GM21367 (cell line): ENCODE results near the gene GMEB2.
"Not testable (repeated sequence)": the region's sequence is repeated elsewhere in the genome, so short reads cannot be mapped to it uniquely, and the experiment has no call there.

Source experiments
- ATAC-seq: cut with Tn5 transposase; IDR thresholded peaks from one replicate; pipeline ENCODE4 v1.9.1; 2021; ENCODE audit not compliant: unreplicated experiment

GMEB2 gene

DNA sequence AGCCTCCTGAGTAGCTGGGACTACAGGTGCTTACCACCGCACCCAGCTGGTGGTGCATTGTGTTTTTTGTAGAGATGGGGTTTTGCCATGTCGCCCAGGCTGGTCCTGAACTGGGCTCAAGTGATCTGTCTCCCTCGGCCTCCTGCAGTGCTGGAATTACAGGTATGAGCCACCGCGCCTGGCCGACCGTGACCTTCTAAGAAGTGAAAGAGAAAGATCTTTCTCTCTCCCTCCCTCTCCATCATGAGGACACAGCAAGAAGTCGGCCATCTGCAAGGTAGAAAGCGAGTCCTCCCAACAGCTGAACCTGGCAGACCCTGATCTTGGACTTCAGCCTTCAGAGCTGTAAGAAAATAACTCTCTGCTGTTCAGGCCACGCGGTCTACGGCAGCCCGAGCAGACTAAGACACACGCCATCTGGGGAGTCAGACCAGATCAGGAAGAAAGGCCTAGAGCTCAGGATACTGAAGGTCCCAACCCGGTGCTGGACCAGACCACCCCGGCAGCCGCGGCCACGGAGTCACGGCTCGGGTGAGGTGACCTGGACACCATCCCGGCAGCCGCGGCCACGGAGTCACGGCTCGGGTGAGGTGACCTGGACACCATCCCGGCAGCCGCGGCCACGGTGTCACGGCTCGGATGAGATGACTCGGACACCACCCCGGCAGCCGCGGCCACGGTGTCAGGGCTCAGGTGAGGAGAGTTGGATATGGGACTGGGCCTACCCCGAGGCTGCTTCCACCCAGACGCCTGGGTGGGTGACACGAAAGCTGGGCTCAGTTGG is 9.6 kb downstream of the GMEB2 start:
- ATAC-seq: no peak

DNA sequence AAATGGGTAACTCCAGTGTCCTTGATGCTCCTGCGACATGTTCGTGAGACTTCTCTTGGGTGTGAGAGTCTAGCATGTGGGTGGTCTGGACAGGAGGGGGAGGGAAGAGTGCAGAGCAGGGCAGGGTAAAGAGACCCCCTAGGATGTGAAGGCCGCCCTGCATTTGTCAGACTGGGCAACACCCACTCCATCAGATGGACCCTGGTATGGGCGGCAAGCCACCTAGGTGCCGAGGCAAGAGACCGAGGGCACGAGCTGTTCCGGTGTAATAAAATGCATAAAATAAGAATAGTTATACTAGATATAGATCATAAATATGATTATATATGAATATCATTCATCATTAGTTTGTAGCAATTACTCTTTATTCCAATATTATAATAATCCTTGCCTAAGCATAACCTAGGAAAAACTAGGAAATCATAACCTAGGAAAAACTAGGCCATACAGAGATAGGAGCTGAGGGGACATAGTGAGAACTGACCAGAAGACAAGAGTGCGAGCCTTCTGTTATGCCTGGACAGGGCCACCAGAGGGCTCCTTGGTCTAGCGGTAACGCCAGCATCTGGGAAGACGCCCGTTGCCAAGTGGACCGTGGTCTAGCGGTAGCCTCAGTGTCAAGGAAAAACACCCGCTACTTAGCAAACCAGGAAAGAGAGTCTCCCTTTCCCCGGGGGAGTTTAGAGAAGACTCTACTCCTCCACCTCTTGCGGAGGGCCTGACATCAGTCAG is 12.9 kb downstream of the GMEB2 start:
- ATAC-seq: not testable (repeated sequence)

- no peak for ATAC-seq
These were observed 14.5 kb downstream of the GMEB2 start for GRCh38 chr20:63612276-63612931.

DNA sequence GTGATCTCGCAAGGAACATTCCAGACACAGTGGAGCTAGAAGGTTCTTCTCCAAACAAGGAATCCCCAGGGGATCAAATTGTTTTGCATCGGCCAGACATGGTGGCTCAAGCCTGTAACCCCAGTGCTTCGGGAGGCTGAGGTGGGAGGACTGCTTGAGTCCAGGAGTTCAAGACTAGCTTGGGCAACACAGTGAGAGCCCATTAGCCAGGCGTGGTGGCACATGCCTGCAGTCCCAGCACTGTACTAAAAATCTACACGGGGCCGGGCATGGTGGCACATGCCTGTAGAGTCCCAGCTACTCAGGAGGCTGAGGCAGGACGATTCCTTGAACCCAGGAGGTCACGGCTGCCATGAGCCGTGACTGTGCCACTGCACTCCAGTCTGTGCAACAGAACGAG is 15.3 kb downstream of the GMEB2 start:
- no peak for ATAC-seq

DNA sequence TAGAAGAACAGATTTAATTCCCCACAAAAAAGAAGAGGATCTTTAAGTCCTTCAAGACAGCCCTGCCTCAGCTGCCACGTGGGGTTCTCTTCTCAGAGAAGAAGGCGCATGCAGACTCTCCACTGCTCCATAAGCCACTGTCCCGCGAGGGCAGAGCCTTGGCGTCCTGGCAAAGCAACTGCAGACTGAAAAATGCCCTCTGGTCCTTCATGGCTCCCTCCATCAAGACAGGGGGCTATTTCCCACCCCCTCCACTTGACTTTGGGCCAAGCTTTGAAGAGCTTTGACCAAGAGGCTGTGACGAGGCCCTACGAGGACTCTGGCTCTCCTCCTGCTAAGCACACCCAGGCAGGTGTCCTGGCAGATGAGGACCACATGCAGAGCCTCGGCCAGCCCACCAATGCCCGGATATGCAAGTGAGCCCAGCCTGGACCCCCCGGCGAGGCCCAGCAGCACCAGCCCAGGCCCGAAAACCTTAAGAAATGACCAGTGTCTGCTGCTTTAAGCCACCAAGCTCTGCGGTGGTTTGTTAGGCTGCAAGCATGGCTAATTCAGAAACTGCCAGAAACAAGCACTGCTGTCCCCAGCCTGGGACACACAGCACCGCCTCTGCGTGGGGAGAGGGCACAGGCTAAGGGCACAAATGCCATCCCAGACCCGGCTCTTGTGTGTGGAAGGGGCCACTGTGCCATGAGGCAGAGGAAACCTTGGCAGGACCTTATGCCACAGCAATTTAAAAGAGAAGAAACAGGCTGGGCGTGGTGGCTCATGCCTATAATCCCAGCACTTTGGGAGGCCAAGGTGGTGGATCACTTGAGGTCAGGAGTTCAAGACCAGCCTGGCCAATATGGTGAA is 16.1 kb downstream of the GMEB2 start:
- no peak for ATAC-seq

DNA sequence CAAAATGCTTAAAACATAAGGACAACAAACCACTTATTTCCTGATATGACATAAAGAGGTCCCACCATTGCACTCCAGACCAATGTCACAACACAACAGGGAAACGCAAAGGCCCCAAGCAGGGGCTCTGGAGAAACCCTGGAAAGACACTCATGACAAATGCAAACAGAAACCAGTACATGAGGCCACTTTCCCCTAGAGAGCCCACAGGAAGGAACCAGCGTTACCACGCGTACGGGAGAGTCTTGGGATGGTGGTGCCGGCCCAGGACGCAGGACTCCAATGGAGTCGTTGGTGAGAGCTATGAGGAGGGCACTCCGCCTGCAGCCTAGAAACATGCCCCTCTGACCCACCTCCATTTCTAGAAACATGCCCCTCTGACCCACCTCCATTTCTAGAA is 20.2 kb downstream of the GMEB2 start:
- ATAC-seq: no peak

DNA sequence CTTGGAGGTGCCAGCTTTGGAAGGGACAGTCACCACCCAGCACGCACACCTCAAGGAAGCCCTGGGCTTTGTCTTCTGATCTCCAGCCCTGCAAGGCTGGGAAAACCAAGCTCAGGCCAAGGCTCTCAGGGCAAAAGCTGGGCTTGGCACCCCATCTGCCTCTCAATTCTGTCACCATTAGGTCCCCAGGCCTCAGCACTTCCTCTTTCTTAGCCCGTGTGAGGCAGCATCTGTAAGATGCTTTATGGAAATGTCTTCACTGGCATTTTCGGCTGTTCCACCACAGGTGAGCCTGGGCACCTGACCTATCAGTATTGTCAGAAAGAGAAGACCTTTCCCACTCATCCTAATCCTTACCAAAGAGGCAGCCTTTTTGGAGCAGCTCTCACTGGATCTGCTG is 24.6 kb downstream of the GMEB2 start:
- no peak for ATAC-seq

DNA sequence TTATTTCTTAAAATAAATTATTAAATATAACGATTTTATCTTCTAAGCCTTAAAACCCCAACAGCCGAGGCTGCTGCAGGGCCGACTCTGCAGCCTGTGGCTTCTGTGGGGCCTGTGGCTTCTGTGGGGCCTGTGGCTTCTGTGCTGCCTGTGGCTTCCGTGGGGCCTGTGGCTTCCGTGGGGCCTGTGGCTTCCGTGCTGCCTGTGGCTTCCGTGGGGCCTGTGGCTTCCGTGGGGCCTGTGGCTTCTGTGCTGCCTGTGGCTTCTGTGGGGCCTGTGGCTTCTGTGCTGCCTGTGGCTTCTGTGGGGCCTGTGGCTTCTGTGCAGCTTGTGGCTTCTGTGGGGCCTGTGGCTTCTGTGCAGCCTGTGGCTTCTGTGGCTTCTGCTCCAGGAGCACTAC is 25.2 kb downstream of the GMEB2 start:
- not testable (repeated sequence) for ATAC-seq

- no peak for ATAC-seq
These were observed 27.4 kb downstream of the GMEB2 start for GRCh38 chr20:63599396-63600050.

DNA sequence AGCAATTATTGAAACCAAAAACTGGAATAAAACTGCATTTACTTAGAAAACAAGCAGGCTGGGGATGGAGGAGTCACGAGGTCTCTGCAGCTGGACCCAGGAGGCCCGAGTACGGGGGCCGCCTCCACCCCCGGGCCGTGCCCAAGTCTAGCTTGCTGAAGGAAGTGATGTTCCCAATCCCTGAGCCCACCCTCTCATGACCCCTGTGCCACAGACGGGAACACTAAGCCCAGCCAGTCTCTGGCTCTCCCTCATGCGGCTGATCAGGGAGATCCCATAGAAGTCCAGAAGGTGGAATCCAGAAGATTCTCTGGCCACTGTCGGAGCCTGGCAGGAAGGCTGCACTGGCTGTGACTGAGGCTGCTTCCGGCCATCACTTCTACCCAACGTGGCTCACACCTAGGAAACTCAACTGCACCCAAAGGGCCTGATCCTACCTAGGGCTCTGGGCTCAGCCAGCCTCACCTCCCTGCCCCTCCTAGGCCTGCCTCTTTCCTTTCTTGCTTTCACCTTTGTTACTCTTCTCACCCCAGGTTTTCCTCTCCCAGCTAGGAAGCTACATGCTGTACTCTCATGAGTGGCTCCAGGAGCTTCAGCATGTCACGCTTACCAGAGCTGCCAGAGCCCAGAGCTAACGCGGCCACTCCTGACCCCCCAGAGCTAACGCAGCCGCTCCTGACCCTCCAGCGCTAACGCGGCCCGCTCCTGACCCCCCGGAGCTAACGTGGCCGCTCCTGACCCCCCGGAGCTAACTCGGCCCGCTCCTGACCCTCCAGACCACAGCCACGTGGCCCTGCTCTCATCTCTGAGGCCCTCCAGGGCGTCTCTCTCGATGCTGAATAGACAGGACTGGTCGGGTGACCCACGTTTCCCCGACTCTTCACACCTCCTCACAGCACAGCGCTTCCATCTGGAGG is 28.2 kb downstream of the GMEB2 start:
- no peak for ATAC-seq

DNA sequence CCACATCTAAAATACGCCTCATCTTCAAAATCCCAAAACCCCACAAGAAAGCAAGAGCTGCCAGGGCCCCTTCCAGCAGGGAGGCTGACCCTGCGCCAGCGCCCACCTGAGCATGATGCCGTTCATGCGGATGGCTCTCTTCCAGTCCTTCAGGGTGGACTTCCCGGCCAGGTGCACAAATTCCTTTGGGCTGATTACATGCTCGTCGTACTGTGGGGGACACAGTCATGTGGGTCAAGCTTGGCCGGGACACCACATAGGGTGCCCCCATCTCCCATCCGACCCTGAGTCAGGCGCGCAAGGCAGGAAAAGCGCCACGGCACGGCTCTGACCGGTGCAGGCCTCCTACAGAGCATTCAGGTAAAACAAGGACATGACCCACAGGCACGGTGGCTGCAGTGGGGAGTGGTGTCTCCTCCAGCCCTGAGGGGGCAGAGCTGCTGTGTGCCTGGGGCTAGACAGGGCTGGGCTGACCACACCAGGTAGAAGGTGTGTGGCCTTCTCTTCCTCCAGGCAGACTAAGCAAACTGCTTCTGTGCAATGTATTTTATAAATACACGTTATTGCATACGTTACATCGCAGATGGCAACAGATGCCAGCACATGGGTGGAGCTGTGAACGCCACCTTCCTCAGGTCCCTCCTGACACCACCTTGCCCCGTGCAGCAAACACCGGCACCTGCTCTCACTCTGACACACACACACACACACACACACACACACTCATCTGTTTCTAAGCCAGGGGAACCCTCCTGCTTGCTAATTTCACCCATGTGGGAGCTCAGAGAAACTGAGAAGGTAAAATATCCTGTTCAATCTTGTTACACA is 29.0 kb downstream of the GMEB2 start:
- ATAC-seq: no peak

GRCh38 chr20:63596423-63596822 is 30.5 kb downstream of the GMEB2 start:
- no peak for ATAC-seq

DNA sequence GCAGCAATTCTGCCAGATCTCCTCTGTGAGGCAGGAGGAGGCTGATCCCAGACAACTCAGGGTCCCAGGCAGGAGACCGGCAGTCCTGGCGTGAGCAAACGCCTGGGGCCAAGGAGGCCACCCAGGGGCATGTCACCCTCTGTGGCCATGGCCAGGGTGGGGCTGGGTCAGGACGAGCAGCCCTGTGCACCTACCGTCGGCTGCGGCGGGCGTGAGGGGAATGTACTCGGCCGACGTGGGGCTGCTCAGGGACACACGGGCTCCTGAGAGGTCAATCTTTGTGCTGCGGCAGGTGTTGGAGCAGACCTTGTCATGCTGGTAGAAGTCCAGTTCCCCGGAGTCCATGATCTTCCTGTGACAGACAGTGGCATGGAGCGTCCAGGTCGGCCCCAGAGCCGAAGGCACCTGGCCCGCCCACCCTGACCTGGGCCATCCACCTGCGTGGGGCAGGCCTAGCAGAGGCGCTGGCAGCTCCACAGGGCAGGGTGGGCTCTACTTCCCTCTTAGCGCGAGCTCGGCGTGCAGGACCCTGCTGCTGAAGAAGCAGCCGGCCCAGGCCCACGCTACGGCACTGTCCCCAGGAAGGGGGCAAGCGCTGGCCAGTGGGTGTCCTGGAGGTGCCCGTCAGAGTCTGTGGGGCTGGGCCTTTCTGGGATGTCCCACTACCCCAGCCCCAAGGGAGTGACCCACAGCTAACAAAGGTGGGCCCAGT is 31.3 kb downstream of the GMEB2 start:
- ATAC-seq: no peak

GRCh38 chr20:63594043-63594561 is 32.8 kb downstream of the GMEB2 start:
- ATAC-seq: no peak

DNA sequence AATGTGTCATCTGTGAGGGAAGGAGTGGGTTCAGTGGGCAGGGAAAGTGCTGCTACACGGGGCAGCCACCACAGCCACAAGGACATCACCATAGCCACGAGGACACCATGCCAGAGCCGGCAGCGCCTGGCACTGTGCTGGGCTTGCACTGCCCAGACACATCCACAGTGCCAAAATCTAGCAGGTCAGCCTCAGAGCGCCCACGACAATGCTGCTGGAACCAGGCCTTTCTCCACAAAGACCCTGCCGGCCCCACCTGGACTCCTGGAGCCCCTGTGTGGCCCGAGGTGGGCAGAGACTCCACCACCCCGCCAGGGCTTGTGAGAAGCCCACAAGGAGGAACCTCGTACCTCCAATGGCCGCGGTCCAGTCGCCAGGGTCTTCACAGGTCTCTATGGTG is 34.2 kb downstream of the GMEB2 start:
- no peak for ATAC-seq

DNA sequence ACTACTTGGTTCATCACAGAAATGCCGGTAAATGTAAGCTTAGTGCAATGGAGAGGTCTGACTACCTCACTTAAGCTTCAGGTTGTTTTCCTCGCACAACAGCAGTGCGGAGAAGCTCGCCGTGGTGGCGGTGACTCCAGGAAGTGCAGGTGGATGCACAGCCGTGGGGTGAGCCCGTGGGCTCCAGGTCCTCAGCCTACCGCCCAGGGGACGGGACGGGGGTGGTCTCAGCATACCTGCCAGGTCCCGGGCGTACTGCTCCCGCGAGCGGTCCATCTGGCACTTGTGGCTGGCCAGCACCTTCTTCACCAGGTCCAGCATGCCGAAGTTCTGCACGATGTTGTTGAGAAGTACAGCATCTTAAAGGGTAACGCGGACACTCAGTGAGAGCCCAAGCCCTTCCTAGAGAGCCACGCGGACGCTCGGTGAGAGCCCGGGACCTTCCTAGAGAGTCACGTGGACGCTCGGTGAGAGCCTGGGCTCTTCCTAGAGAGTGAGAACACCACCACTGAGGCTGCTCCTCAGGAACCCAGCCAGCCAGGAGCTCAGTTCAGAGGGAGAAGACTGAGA is 35.0 kb downstream of the GMEB2 start:
- ATAC-seq: no peak

- no peak for ATAC-seq
These were observed 35.8 kb downstream of the GMEB2 start for GRCh38 chr20:63591147-63591533.
